Esophagus muscularis mucosa (tissue), 3 donors: ENCODE results near the gene PRKAR2A.

ENCODE experiments used
- POLR2AphosphoS5 ChIP-seq, 2 donors: sonication (generic); formaldehyde crosslinking; IDR thresholded peaks; one replicate each; pipeline ENCODE4 v1.6.1; 2017; ENCODE audit warnings: antibody characterized with exemption in 2 of 2
- TF ChIP-seq, protein P1 (sequence below), 3 experiments: fragments of 200-600 bp in 2 of 3; fragments of 450-650 bp in 1 of 3; sonication (generic) in 2 of 3; IDR thresholded peaks; one replicate each; pipeline ENCODE4 v1.5.1; 2017 to 2019; ENCODE audit warnings: antibody characterized with exemption in 3 of 3, mild to moderate bottlenecking in 2 of 3, moderate library complexity in 1 of 3

DNA sequence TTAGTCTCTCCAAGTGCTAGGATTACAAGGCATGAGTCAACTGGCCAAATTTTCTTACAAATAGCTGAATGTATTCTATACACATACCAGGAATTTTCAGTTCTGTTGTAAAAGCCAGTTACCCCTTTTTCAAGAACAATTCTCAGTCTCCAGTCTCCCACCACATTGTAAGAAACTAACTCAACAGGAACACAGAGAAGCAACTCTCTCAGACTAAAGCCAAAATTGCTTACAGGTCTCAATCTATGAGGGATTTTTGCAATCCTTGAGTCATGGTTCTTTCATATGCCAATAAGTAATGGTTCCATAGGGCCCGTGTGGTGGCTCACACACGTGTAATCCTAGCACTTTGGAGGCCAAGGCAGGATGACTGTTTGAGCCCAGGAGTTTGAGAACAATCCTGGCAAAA is 139.2 kb downstream of the PRKAR2A start:
- TF ChIP-seq, protein P1, sequence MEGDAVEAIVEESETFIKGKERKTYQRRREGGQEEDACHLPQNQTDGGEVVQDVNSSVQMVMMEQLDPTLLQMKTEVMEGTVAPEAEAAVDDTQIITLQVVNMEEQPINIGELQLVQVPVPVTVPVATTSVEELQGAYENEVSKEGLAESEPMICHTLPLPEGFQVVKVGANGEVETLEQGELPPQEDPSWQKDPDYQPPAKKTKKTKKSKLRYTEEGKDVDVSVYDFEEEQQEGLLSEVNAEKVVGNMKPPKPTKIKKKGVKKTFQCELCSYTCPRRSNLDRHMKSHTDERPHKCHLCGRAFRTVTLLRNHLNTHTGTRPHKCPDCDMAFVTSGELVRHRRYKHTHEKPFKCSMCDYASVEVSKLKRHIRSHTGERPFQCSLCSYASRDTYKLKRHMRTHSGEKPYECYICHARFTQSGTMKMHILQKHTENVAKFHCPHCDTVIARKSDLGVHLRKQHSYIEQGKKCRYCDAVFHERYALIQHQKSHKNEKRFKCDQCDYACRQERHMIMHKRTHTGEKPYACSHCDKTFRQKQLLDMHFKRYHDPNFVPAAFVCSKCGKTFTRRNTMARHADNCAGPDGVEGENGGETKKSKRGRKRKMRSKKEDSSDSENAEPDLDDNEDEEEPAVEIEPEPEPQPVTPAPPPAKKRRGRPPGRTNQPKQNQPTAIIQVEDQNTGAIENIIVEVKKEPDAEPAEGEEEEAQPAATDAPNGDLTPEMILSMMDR (IDR thresholded peaks at IDR 0.05), result no peak
- no peak for TF ChIP-seq POLR2AphosphoS5 (IDR thresholded peaks at IDR 0.05)
